ENCODE results near the gene HCST.
A peak's percentile ranks its signal among the peaks of the same experiment; 100 is the strongest.
"Not testable (repeated sequence)": the region's sequence is repeated elsewhere in the genome, so short reads cannot be mapped to it uniquely, and the experiment has no call there.

HCST gene

GRCh38 chr19:35868172-35868822 is 34.0 kb upstream of the HCST start, which contains the start of gene APLP1:
TSS of gene APLP1 (plus strand) at chr19:35868574. CDS start at chr19:35868637, 63 bp downstream.
- FAIRE-seq: peak; percentile 38
- TF ChIP-seq POLR2A (IDR thresholded peaks at IDR 0.05; ENCODE audit: low read depth, low read length) (no peak), POLR2AphosphoS5 (IDR thresholded peaks at IDR 0.05; ENCODE audit: low read depth, low read length) (no peak)
- DNase-seq (ENCODE audit: insufficient read length): no peak

GRCh38 chr19:35868823-35869326 is 33.5 kb upstream of the HCST start:
- DNase-seq (ENCODE audit: insufficient read length) (no peak), FAIRE-seq (no peak)
- TF ChIP-seq POLR2AphosphoS5 (IDR thresholded peaks at IDR 0.05; ENCODE audit: low read depth, low read length): no peak
- no peak for TF ChIP-seq TAF1 (IDR thresholded peaks at IDR 0.05; ENCODE audit: borderline replicate concordance, low read depth, low read length)
- no peak for TF ChIP-seq POLR2A (IDR thresholded peaks at IDR 0.05; ENCODE audit: low read depth, low read length)

GRCh38 chr19:35869327-35870123 is 32.8 kb upstream of the HCST start:
- FAIRE-seq: peak; percentile 75
- peak; percentile 68 for DNase-seq (ENCODE audit: insufficient read length)
- TF ChIP-seq POLR2A (IDR thresholded peaks at IDR 0.05; ENCODE audit: low read depth, low read length): no peak
- no peak for TF ChIP-seq POLR2AphosphoS5 (IDR thresholded peaks at IDR 0.05; ENCODE audit: low read depth, low read length)
- no peak for TF ChIP-seq TAF1 (IDR thresholded peaks at IDR 0.05; ENCODE audit: borderline replicate concordance, low read depth, low read length)

GRCh38 chr19:35870124-35870736 is 32.1 kb upstream of the HCST start:
- DNase-seq (ENCODE audit: insufficient read length); FAIRE-seq: not testable (repeated sequence)

GRCh38 chr19:35870798-35871197 is 31.5 kb upstream of the HCST start:
- DNase-seq (ENCODE audit: insufficient read length) (no peak), FAIRE-seq (no peak)
- no peak for TF ChIP-seq POLR2A (IDR thresholded peaks at IDR 0.05; ENCODE audit: low read depth, low read length)
- no peak for TF ChIP-seq POLR2AphosphoS5 (IDR thresholded peaks at IDR 0.05; ENCODE audit: low read depth, low read length)
- no peak for TF ChIP-seq TAF1 (IDR thresholded peaks at IDR 0.05; ENCODE audit: borderline replicate concordance, low read depth, low read length)

GRCh38 chr19:35871611-35872010 is 30.7 kb upstream of the HCST start:
- TF ChIP-seq POLR2AphosphoS5 (IDR thresholded peaks at IDR 0.05; ENCODE audit: low read depth, low read length) (no peak), POLR2A (IDR thresholded peaks at IDR 0.05; ENCODE audit: low read depth, low read length) (no peak), TAF1 (IDR thresholded peaks at IDR 0.05; ENCODE audit: borderline replicate concordance, low read depth, low read length) (no peak)
- FAIRE-seq: no peak
- DNase-seq (ENCODE audit: insufficient read length): no peak

- FAIRE-seq (no peak), DNase-seq (ENCODE audit: insufficient read length) (no peak)
- TF ChIP-seq POLR2A (IDR thresholded peaks at IDR 0.05; ENCODE audit: low read depth, low read length) (no peak), POLR2AphosphoS5 (IDR thresholded peaks at IDR 0.05; ENCODE audit: low read depth, low read length) (no peak), TAF1 (IDR thresholded peaks at IDR 0.05; ENCODE audit: borderline replicate concordance, low read depth, low read length) (no peak)
These were observed 30.1 kb upstream of the HCST start for GRCh38 chr19:35872180-35872579.

- TF ChIP-seq POLR2AphosphoS5 (IDR thresholded peaks at IDR 0.05; ENCODE audit: low read depth, low read length) (no peak), POLR2A (IDR thresholded peaks at IDR 0.05; ENCODE audit: low read depth, low read length) (no peak), TAF1 (IDR thresholded peaks at IDR 0.05; ENCODE audit: borderline replicate concordance, low read depth, low read length) (no peak)
- FAIRE-seq: no peak
- no peak for DNase-seq (ENCODE audit: insufficient read length)
These were observed 27.9 kb upstream of the HCST start for GRCh38 chr19:35874392-35874930.

- TF ChIP-seq TAF1 (IDR thresholded peaks at IDR 0.05; ENCODE audit: borderline replicate concordance, low read depth, low read length): no peak
- no peak for TF ChIP-seq POLR2AphosphoS5 (IDR thresholded peaks at IDR 0.05; ENCODE audit: low read depth, low read length)
- no peak for TF ChIP-seq POLR2A (IDR thresholded peaks at IDR 0.05; ENCODE audit: low read depth, low read length)
- no peak for DNase-seq (ENCODE audit: insufficient read length)
- no peak for FAIRE-seq
These were observed 23.3 kb upstream of the HCST start for GRCh38 chr19:35879068-35879467.

- TF ChIP-seq TAF1 (IDR thresholded peaks at IDR 0.05; ENCODE audit: borderline replicate concordance, low read depth, low read length): no peak
- no peak for TF ChIP-seq POLR2AphosphoS5 (IDR thresholded peaks at IDR 0.05; ENCODE audit: low read depth, low read length)
- no peak for TF ChIP-seq POLR2A (IDR thresholded peaks at IDR 0.05; ENCODE audit: low read depth, low read length)
- DNase-seq (ENCODE audit: insufficient read length) (no peak), FAIRE-seq (peak; percentile 72)
These were observed 22.5 kb upstream of the HCST start for GRCh38 chr19:35879770-35880317.

GRCh38 chr19:35882114-35882832 is 20.1 kb upstream of the HCST start:
- FAIRE-seq: peak; percentile 92
- DNase-seq (ENCODE audit: insufficient read length): no peak
- TF ChIP-seq POLR2A (IDR thresholded peaks at IDR 0.05; ENCODE audit: low read depth, low read length): no peak
- no peak for TF ChIP-seq TAF1 (IDR thresholded peaks at IDR 0.05; ENCODE audit: borderline replicate concordance, low read depth, low read length)
- TF ChIP-seq POLR2AphosphoS5 (IDR thresholded peaks at IDR 0.05; ENCODE audit: low read depth, low read length): no peak

Data from GM12892 (cell line).